Ammon's horn (tissue), 1 donor: ENCODE measurements around the gene C1orf159.

Experiments
- DNase-seq: peaks from one replicate; pipeline ENCODE4 v3.0.0-alpha.2; 2016; ENCODE audit warnings: low spot score

Gene C1orf159

DNA sequence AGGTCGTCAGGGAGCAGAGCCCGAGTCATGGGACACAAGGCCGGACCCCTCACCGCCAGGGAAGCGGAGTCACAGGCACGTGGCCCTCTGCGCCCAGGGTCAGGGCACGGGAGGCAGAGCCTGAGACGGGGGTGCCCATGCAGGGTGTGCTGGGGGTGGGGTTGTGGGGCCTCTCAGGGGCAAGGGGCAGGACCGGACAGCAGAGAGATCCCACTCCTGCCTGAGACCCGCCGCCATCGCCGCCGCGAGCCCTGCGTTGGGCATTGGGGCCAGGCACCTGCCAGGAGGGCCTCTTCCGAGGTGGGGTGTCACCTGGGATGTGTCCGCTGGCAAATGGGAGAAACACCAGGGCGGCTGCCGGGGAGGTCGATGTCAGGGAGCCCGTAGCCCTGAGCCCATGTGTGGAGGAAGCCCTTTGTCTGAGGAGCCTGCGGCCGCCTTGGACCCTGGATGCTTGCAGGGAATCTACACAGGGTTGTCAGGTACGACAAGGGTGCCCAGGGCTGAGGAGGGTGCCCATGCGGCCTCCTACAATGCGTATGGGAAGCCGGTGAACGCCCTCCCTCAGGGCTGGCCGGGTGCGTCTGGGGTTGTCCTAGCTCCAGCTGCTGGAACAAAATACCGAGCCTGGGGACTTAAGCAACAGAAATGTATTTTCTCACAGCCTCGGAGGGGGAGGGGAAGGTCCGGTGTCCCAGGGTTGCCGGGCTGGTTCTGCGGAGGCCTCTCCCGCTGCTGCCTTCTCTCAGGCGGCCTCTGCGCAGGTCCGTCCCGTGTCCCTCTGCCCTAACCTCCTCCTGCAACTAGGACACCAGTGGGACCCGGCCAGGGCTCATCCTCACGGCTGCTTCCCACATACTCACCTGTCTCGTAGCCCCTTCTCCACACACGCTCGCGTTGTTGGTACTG, 16.4 kb upstream of the C1orf159 start:
- no peak for DNase-seq

DNA sequence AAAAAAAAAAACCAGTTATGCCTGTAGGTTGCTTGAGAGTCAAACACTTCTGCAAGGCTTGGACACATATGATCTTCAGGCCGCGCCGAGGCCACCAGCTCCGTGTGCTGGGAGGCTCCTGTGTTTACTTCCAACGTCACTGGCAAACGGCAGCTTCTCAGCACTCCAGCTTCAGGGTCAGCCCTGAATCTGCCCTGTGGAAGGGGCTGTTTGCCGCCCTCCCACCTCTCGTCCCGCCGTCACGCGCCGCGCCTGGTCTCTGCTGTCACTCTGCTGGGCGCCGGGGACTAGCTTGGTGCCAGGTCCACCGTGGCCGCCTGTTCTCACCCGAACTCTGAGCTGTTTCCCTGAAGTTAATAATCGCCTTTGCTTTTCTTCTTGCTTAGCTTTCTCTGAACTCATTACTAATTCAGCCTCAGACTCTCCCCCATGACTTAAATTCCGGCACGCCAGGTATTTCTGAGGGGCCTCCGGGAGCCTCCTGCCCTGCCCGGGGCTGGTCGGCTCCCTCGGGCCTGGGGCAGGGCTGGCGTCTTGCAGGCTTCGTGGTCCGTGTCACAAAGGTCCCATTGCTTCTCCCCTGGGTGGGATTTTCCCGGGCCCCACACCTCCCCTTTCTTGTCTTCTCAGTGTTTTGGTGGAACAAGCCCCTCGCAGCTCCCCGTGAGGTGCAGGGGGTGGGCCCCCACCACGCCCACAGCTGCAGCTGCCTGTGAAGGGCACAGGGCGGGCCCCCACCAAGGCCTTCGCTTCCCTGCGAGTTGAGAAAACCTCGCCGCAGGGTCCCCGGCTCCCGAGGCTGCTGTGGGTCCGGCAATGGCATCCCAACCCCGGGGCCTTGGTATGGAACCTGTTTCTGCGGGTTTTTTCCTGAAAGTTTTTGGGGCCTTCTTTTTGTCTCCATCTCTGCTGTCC, 14.6 kb upstream of the C1orf159 start:
- DNase-seq, result no peak

DNA sequence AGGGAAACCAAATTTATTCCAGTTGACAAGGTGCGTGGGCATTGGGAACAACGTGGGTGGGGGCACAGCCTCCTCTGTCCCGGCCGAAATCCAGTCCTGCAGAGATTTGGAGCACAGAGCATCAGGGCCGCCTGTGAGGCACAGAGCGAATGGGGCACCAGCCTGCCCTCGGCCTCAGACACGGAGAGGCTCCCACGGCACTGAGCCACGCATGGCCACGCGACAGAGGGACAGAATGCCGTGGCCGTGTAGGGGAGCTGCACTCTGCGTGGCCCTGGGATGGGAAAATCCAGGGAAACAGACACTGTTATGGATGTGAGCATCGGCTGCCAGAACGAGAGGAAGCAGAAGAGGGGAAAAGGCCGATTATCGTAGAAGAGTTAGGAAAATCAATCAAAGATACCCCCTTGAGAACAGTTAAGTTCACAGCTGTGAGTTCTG, 13.5 kb upstream of the C1orf159 start:
- no peak for DNase-seq

DNA sequence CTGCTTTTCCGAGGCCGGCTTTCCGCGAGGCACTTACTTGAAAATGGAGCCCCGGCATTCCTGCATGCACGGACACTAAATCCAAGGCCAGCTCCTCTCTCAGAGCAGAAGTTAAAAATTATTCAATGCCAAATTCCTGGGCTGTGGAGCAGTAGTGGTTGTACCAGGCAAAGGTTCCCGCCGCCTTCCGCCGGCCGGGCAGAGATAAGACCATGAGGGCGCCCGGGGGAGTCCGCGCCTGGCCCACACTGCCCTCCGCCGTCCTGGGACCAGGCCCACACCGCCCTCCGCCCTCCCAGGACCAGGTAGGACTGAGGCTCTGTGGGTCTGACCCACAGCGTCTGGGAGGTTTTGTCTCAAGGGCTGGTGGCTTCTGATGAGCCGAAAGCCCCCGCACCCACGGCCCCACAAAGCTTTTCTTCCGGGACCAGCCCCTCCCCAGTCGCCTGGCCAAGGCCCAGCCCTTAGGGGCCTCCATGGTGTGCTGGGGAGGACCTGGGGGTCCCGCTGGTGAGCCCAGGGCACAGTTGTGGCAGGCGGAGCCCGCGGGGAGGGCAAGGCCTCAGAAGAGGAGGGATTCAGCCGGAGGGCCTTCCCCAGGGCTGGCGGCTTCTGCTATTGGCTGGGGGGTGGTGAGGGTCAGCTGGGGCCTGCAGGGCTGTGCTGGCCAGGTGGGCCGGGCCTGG, 12.7 kb upstream of the C1orf159 start:
- no peak for DNase-seq

DNA sequence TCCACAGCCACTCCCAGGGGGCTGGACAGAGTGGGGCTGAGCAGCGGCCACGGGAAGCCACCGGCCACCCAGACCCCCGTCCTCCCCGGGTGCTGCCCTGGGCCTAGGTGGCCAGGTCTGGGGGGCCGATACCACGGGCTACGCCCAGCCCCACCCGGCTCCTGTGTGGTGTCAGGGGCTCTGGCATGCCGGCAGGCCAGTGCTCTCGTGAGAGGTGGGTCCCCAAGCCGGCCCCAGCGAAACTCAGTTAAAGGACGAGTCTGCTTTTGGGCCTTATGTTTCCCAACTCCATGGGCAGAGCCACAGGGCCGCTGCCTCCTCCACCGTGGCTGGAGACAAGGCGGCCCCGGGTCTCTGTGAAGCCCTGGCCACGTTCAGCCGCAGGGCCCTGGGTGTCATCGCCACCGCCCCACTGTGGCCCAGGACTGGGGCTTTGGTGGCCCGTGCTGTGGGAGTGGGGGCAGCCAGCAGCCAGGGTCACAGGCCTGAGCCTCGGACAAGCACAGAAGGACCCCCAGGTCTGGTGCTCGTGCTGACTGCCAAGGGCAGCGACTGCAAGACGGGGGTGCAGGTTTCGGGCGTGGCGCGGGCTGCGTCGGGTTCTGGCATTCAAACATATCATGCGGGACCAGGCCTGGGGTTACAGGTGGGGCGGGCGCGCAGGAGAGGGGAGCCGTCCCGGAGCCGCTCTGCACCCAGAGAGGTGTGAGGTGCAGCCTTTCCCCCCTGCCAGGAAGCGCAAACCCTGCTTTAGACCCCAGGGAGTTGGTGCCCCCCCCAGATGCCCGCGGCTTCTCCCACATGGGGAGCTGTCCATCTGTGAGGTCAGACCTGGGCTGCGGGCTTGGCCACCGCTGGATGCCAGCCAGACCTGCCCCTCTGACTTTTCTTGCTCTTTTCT, 11.9 kb upstream of the C1orf159 start:
- DNase-seq, result no peak

DNA sequence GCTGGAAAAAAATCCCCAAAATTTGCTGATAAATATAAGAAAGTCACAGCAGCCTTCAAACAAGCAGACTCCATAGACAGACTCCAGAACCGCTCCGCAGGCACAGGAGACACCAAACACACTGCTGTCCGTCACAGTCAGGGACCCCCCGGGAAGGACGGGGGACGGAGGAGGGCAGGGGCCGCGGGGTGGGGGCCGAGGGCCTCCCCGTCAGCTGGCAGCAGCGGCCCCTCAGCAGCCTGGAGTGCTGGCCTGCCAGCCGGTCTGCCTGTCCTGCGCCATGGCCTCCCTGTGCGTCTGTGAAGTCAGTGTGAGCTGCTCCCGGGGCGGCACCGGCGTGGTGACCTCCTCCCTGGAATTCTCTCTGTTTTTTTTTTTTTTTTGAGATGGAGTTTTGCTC, 10.1 kb upstream of the C1orf159 start:
- no peak for DNase-seq

DNA sequence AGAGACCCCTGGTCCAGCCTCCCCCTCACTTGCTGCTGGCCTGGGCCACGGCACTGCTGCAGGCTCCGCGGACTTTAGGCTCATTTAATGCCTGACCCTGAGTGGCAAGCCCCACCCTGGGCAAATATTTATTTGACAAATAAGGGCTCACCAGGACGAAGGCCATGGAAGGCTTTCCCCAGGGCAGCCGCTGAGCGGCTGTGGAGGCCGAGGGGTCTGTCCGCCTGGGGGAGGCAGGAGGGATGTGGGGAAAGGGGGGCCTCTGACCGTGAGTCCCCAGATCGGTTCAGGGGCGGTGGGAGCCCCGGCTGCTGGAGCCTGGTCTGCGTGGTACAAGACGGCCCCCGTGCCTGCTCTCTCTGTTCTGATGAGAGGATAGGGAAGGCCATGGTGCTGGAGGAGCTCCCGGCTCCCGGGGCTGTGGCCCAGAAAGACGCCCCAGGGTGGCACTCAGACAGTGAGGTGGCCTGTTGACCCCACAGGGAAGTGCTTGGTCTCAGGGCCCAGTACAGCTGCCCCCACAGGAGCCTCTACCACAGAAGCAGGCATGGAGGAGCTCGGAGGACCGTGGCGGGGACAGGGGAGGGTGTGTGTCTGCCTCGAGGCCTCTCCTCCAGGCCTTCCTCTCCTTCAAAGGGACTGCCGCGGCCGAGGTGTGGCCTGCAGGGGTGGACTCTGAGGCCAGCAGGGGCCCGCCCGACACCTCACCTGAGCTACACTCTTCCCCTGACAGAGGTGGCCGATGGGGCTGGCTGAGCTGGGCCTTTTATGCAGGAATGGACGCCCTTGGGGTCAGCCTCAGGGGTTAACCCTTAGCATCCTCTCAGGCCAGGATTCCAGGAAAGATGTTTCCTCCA, 9.1 kb upstream of the C1orf159 start:
- DNase-seq, result no peak

DNA sequence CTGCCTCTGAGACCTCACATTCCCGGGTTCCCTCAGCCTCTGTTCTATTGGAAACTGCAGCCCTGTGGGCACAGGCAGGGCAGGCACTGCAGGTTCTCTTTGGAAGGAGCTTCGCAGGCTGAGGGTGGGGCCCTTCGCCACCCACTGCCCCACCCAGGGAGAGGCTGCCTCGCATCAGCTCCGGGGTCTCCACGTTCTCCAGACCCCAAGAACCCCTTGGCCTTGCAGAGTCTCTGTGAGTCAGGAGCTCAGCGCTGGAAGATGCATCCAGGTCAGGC, 8.6 kb upstream of the C1orf159 start:
- no peak for DNase-seq

DNA sequence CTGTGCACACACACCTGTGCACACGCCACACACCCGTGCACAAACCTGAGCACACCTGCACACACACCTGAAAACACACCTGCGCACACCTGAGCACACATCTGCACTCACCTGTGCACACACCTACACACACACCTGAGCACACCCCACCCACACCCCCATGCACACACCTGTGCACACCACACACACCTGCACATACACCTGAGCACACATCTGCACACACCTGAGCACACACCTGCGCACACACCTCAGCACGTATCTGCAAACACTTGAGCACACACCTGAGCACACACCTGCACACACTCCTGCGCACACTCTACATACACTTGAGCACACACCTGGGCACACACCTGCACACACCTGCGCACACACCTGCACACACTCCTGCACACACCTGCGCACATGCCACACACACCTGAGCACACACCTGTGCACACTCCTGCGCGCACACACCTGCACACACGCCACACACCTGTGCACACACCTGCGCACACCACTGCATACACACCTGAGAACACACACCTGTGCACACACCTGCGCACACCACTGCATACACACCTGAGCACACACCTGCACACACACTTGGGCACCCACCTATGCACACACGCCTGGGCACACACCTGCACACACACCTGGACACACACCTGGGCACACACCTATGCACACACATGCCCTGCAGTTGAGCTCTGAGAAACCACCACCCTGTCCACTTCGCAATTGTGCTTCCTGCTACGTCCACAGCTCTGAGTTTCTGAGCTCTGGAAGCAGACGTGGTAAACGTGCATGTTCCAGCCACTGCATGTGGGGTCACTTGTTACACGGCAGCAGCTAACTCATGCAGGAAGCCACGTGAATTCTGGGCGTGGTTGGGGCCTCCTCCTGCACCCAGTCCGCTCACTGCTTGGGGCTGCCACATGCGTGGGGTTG, 8.0 kb upstream of the C1orf159 start:
- no peak for DNase-seq

DNA sequence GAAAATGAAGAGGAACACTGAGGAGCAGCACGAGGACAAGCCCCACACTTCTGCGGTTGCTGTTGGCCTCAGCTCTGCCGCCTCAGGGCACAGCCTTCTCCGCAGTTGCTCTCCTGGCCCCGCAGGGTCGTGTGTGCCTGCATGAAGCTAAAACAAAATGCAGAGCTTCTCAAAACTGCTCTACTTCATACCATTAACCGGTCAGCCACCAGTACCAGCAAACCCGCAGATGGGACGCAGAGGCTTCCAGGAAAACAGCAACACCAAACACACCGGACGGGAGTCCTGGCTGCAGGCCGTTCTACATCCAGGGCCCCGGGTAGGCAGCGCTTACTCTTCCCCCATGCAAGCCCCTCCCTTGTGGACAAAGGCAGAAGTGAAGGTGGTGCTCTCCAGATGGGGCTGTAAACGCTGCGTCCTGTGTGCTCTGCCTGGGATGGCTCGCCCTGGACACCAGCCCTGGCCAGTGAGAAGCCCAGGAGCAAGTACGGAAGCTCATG, 7.1 kb upstream of the C1orf159 start:
- DNase-seq, result no peak

DNA sequence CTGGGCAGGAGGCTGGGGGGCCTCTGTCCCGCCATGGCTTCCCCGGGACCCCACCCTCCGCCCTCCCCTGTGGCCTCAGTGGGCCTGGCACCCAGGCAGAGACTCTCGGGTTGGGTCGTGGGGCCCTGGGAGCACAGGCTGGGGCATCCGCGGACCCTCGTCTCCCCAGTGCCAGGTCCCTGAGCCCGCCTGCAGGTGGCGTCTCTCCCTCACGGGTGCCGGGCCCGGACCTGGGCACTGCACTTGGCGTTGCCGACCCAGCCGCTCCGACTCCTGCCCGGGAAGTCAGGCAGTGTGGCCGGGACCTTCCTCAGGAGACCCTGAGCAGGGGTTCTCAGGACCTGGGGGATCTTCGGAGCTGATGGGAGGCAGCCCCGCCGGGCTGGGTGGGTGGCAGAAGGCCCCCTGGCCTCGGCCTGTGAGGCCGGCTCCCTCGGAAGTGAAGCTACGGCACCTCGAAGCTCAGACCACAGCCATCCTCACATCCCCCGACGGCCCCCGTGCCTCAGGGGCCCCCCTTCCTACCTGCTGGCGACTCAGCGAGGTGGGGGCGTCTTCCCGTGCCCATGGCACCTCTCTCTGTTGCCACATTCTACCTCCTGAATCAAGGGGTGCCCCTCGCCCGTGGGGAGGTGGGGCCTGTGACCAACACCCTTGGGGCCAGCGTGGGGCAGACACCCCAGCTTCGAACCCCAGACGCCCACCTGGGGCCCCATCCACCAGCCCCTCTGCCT, 6.4 kb upstream of the C1orf159 start:
- DNase-seq, result peak; percentile 81

DNA sequence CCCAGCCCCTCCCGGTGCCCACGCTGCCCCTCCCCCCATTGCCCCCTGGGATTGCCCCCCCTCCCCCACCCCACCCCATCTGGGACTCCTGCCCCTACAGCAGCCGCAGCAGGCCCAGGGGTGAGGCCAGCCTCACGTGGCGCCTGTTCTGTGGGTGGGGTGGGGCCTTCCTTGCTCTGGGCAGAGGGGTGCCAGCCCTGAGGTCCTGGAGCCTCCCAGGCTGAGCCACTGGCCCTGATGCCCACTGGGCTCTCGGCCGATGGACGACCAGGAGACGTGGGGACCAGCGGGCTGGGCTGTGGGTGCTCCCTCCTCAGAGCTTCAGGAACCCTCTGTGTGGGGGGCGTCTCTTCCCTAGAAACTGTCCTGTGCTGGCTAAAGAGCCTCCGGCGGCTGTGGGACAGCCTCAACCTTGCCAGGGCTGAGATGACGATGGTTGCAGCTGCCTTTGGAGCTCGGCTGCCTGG, 5.8 kb upstream of the C1orf159 start:
- no peak for DNase-seq

DNA sequence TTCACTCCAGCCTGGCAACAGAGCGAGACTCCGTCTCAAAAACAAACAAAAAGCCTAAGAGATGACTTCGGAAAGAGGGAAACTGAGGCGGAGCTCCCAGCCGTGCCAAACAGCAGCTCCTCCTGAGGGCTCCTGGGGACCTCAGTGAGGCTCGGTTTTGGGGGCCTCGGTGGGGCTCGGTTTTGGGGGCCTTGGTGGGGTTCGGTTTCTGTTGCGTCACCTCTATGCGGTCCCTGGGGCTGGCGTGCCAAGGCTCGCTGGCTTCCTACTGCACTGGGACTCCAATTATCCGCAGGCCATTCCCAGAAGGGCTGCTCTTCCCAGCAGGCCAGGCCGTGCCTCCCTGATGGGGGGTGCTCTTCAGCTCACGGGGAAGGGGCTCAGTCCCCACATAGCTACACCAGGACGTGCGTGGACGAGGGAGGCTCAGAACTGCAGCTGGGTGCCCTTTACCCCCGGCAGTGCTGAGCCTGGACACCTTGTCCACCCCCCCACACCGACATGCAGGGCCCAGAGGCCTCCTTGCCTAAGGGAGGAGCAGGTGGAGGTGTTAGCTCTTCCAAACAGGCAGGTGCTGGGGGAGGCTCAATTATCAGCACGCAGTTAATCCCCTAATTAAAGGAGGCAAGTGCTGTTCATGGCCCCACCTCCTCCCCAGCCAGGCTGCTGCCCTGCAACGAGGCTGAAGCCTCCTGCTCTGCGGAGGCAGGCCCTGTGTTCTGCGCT, 5.1 kb upstream of the C1orf159 start:
- no peak for DNase-seq

DNA sequence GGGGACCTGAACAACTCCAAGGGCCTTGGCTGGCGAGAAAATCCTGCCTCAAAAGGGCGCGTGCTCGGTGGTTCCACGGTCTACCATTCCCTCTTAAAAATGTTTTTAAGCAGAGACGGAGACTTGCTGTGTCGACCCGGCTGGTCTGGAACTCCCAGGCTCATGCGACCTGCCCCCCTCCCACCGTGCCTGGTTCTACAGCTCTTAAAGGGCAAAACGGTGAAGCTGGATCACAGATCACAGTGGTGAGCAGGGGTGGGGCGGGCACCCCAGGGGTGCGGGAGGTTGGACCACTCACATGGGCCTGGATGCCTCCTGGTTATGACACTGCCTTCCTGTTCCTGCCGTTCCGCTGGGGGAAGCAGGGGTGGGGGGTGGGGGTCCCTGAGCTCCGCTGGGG, 4.2 kb upstream of the C1orf159 start:
- no peak for DNase-seq

DNA sequence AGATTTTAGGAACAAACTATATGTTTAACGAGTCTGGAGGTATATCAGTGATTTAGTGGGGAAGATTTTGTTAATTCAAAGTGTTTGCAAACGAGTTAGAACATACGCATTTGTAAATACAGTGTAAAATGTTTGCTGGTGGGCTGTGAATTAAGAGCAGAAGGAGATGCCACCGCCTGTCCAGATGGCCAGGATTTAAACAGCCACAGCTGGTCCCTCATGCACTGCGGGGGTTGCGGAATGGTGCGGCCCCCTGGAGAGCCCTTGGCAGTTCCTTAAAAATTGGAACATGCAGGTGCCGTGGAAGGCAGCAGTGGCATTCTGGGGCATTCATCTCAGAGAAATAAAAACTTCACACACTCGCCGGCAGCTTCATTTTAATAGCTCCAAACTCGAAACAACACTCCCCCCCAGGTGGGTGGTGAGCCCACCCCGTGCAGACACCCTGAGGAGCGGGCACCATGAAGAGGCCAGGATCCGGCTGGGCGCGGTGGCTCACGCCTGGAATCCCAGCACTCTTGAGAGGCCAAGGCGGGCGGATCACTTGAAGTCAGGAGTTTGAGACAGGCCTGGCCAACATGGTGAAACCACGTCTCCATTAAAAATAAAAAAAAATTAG, 3.5 kb upstream of the C1orf159 start:
- DNase-seq, result no peak

DNA sequence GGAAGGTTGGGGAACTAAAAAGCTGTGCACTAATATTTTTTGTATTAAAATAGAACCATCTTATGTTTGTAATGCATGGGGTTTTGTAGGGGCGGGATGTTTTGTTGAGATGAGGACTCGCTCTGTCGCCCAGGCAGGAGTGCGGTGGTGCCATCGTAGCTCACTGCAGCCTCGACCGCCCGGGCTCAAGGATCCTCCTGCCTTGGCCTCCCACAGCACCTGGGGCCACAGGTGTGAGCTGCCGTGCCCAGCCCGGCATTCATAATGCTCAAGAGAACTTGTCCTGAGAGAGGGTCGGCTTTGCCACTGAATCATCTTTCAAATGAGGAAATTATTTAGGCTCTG, 3.0 kb upstream of the C1orf159 start:
- DNase-seq, result no peak
